ENCODE data around the gene ATP6V0E1.

Gene ATP6V0E1

DNA sequence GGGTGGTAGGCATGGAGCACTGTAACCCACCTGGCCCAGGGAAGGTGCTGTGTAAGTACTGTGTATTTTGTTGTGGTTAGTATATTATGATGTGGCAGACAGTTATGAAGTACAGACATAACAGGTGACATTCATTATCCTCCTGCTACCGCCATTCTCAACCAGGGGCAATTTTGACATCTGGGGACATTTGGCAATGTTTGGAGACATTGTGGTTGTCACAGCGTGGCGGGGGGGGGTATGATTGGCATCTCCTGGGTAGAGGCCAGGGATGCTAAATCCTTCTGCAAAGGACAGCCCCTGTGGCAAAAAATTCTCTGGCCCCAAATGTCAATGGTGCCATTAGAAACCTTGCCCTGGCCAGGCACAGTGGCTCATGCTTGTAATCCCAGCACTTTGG is 34.1 kb upstream of the ATP6V0E1 start:
- no peak for TF ChIP-seq CTCF (IDR thresholded peaks at IDR 0.05; ENCODE audit: low read depth, low read length)
- DNase-seq (ENCODE audit: low read depth in 2 of 2): no peak
- no peak overlapping the region for H3K4me3 ChIP-seq (replicated peaks in 1 of 2; ENCODE audit: low read depth in 2 of 2, low read length in 2 of 2)

DNA sequence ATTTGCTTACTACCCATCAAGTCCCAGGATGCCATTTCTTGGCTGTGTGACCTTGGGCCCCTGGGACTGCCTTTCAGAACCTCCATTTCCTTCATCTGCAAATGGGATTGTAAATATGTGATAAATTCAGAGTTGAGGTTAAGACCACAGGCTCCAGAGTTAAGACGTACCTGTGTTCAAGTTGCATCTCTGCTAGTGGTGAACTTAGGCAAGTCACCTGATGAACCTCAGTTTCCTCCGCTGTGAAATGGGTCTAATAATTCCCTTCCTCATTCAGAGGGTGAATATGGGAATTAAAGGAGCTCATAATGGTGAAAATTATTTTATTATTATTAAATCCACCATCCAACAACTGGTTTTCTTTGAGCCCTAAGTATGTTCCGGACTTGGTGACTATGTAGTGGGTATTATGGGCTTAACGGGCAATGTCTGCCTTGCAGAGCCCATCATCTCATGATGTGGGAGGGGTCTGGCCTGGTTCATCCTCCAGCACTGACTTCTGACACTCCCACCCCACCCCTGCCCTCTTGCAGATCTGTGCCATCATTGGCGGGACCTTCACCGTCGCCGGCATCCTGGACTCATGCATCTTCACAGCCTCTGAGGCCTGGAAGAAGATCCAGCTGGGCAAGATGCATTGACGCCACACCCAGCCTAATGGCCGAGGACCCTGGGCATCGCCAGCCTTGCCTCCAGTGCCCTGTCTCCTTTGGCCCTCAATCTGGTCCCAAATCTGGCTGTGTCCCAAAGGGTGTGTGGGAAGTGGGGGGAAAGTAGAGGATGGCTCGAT is 33.2 kb upstream of the ATP6V0E1 start:
- DNase-seq (ENCODE audit: low read depth in 2 of 2): no peak
- no peak overlapping the region for H3K4me3 ChIP-seq (replicated peaks in 1 of 2; ENCODE audit: low read depth in 2 of 2, low read length in 2 of 2)
- no peak for TF ChIP-seq CTCF (IDR thresholded peaks at IDR 0.05; ENCODE audit: low read depth, low read length)

GRCh38 chr5:172951371-172952033 is 32.1 kb upstream of the ATP6V0E1 start:
- no peak for TF ChIP-seq CTCF (IDR thresholded peaks at IDR 0.05; ENCODE audit: low read depth, low read length)
- DNase-seq (ENCODE audit: low read depth in 2 of 2): no peak

GRCh38 chr5:172952034-172952511 is 31.5 kb upstream of the ATP6V0E1 start:
- no peak for TF ChIP-seq CTCF (IDR thresholded peaks at IDR 0.05; ENCODE audit: low read depth, low read length)
- peak; percentile 31 to 39 for DNase-seq (ENCODE audit: low read depth in 2 of 2)
- H3K4me3 ChIP-seq (replicated peaks in 1 of 2; ENCODE audit: low read depth in 2 of 2, low read length in 2 of 2): no peak overlapping the region

More at GRCh38 chr5:172951371-172952033, 32.1 kb upstream of the ATP6V0E1 start:
- H3K4me3 ChIP-seq (replicated peaks in 1 of 2; ENCODE audit: low read depth in 2 of 2, low read length in 2 of 2): no peak overlapping the region

DNA sequence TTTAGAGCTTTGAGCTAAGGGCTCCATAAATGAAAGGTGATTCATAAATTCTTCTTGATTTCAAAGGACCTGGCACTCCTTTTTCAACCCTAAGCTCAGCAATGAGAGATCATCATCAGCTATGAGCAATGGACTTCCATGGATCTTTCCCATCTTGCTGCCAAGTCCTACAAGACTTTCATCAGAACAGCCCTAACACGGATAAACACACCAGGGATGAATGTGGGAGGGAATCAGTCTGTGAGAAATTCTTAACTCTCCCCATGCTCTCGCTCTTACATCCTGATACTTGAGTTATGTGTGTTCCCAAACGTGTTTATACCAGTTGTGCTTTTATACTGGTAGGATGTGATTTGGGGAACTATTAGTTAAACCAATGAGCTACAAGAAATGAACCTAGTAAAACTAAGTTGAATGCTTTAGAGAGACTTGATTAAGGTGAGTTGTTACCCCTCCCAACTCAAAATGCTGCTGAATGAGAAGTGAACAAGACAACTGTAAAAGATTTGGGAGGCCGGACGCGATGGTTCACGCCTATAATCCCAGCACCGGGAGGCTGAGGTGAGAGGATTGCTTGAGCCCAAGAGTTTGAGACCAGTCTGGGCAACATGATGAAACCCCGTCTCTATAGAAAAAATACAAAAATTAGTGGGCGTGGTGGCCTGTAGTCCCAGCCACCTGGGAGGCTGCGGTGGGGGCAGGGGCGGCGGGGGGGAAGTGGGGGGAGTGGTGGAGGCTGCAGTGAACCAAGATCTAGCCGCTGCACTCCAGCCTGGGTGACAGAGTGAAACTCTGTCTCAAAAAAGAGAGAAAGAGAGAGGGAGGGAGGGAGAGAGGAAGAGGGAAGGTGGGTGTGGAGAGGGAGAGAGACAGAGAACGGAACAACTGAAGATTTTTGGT is 29.5 kb upstream of the ATP6V0E1 start:
- peak; percentile 81 to 94 for DNase-seq (ENCODE audit: low read depth in 2 of 2)
- no peak for TF ChIP-seq CTCF (IDR thresholded peaks at IDR 0.05; ENCODE audit: low read depth, low read length)
- no peak overlapping the region for H3K4me3 ChIP-seq (replicated peaks in 1 of 2; ENCODE audit: low read depth in 2 of 2, low read length in 2 of 2)

- no peak for TF ChIP-seq CTCF (IDR thresholded peaks at IDR 0.05; ENCODE audit: low read depth, low read length)
- H3K4me3 ChIP-seq (replicated peaks in 1 of 2; ENCODE audit: low read depth in 2 of 2, low read length in 2 of 2): no peak overlapping the region
- DNase-seq (ENCODE audit: low read depth in 2 of 2): no peak
Measured at GRCh38 chr5:172954751-172955159, 28.8 kb upstream of the ATP6V0E1 start.

Data from cardiac fibroblast (primary cell).